DND-41 (cell line): Measurements from ENCODE around the gene SNRNP48.

Experiments used
- ATAC-seq: fragments of 200-7000 bp; cut with Tn5 transposase; 3 replicates; pipeline ENCODE4 v1.9.1; 2021; ENCODE audit warnings: low read depth; ENCODE audit not compliant: insufficient read depth
- DNase-seq: peaks from one replicate; pipeline ENCODE4 v3.0.0-alpha.2; 2020
- H2AFZ ChIP-seq: 2 replicates; pipeline ENCODE4 v1.6.0; 2012; ENCODE audit warnings: low read depth, low read length
- H3K27ac ChIP-seq: 2 replicates; pipeline ENCODE4 v1.5.1; 2012; ENCODE audit warnings: low read length, inconsistent platforms
- H3K27me3 ChIP-seq: fragments of 200-600 bp; sonication (generic); 2 replicates; pipeline ENCODE4 v1.6.0; 2012; ENCODE audit warnings: low read length, mild to moderate bottlenecking, inconsistent platforms; ENCODE audit not compliant: insufficient read depth, poor library complexity
- H3K36me3 ChIP-seq: 2 replicates; pipeline ENCODE4 v1.5.1; 2012; ENCODE audit warnings: low read length, inconsistent platforms; ENCODE audit not compliant: insufficient read depth
- H3K4me1 ChIP-seq: 2 replicates; pipeline ENCODE4 v1.5.1; 2012; ENCODE audit warnings: mild to moderate bottlenecking, low read length; ENCODE audit not compliant: insufficient read depth
- H3K4me2 ChIP-seq: 2 replicates; pipeline ENCODE4 v1.6.0; 2012; ENCODE audit warnings: mild to moderate bottlenecking, moderate library complexity, low read length, inconsistent platforms; ENCODE audit not compliant: insufficient read depth
- H3K4me3 ChIP-seq, 2 experiments: fragments of 200-600 bp in 1 of 2; shearing (Covaris generic) in 1 of 2; 2 replicates each; pipeline ENCODE4 v1.5.1; 2012 to 2016; ENCODE audit warnings: inconsistent platforms in 2 of 2, low read length in 2 of 2, mild to moderate bottlenecking in 2 of 2, low read depth in 1 of 2, moderate library complexity in 1 of 2
- H3K79me2 ChIP-seq: 2 replicates; pipeline ENCODE4 v1.6.0; 2012; ENCODE audit warnings: low read length, inconsistent platforms; ENCODE audit not compliant: insufficient read depth
- H3K9ac ChIP-seq: 2 replicates; pipeline ENCODE4 v1.6.0; 2012; ENCODE audit warnings: low read depth, mild to moderate bottlenecking, inconsistent platforms, low read length, moderate library complexity
- H3K9me3 ChIP-seq: 2 replicates; pipeline ENCODE4 v1.5.1; 2012; ENCODE audit warnings: low read length, moderate library complexity, mild to moderate bottlenecking, inconsistent platforms; ENCODE audit not compliant: insufficient read depth, severe bottlenecking
- H4K20me1 ChIP-seq: 2 replicates; pipeline ENCODE4 v1.6.0; 2012; ENCODE audit warnings: low read length; ENCODE audit not compliant: insufficient read depth
- CTCF ChIP-seq: IDR thresholded peaks from 2 replicates; pipeline ENCODE4 v1.5.1; 2012; ENCODE audit warnings: borderline replicate concordance, low read length, moderate library complexity, mild to moderate bottlenecking; ENCODE audit not compliant: poor library complexity, severe bottlenecking; ENCODE audit errors: extremely low read depth
- EZH2 ChIP-seq: IDR thresholded peaks from 3 replicates; pipeline ENCODE4 v1.6.1; 2012; ENCODE audit warnings: borderline replicate concordance, low read depth, mild to moderate bottlenecking, moderate library complexity, low read length, inconsistent platforms; ENCODE audit not compliant: severe bottlenecking

The SNRNP48 gene

GRCh38 chr6:7589949-7590917 is at the start of gene SNRNP48:
TSS of gene SNRNP48 (plus strand) at chr6:7590198. CDS start at chr6:7590258, 60 bp downstream.
- ATAC-seq (peak; percentile 99), DNase-seq (peak; percentile 94)
- Histone ChIP-seq H3K4me2 (peak within 1 kb of the TSS; percentile 75), H3K36me3 (peaks cover 23% of the 10 kb centered on the region), H3K79me2 (peaks cover 43% of the 10 kb centered on the region), H4K20me1 (peaks cover 22% of the 10 kb centered on the region), H3K9me3 (no peaks in the 10 kb centered on the region), H3K4me3 (peak within 1 kb of the TSS; percentile 80 to 88), H2AFZ (peak within 1 kb of the TSS; percentile 93), H3K27ac (peak within 1 kb of the TSS; percentile 83), H3K4me1 (peaks cover 37% of the 10 kb centered on the region), H3K27me3 (no peaks in the 10 kb centered on the region), H3K9ac (peak within 1 kb of the TSS; percentile 91)
- TF ChIP-seq EZH2 (no peak), CTCF (no peak)

GRCh38 chr6:7540595-7540994 is 49.4 kb upstream of the SNRNP48 start:
- no peak for DNase-seq
- H3K27ac ChIP-seq: no peak overlapping the region

GRCh38 chr6:7541175-7542064 is 48.6 kb upstream of the SNRNP48 start, which contains the start of gene DSP:
TSS of gene DSP (plus strand) at chr6:7541671. CDS start at chr6:7541916, 245 bp downstream.
- Histone ChIP-seq H3K9ac (no peak within 1 kb of the TSS), H3K4me2 (no peak within 1 kb of the TSS)

More at GRCh38 chr6:7540595-7540994, 49.4 kb upstream of the SNRNP48 start:
- Histone ChIP-seq H3K27me3 (peaks cover 18% of the 10 kb centered on the region), H3K9me3 (no peaks in the 10 kb centered on the region), H2AFZ (no peak overlapping the region), H3K9ac (no peak overlapping the region), H3K4me2 (no peak overlapping the region), H3K4me3 (no peak overlapping the region), H3K79me2 (no peaks in the 10 kb centered on the region), H4K20me1 (no peaks in the 10 kb centered on the region), H3K36me3 (no peaks in the 10 kb centered on the region), H3K4me1 (no peaks in the 10 kb centered on the region)
- TF ChIP-seq CTCF: no peak
- TF ChIP-seq EZH2: no peak
- no peak for ATAC-seq

More at GRCh38 chr6:7541175-7542064, 48.6 kb upstream of the SNRNP48 start, which contains the start of gene DSP:
- peaks cover 22% of the 10 kb centered on the region for H3K27me3 ChIP-seq
- H3K79me2 ChIP-seq: no peaks in the 10 kb centered on the region
- no peaks in the 10 kb centered on the region for H3K4me1 ChIP-seq
- no peaks in the 10 kb centered on the region for H4K20me1 ChIP-seq
- no peak within 1 kb of the TSS for H2AFZ ChIP-seq
- no peaks in the 10 kb centered on the region for H3K36me3 ChIP-seq
- H3K4me3 ChIP-seq: no peak within 1 kb of the TSS
- DNase-seq (no peak), ATAC-seq (no peak)
- no peak for TF ChIP-seq EZH2
- TF ChIP-seq CTCF: no peak
- H3K9me3 ChIP-seq: no peaks in the 10 kb centered on the region
- no peak within 1 kb of the TSS for H3K27ac ChIP-seq
